ENCODE results near the gene EFCAB14. TPM values are rescaled to one million over a fixed set of nuclear protein-coding genes. Genes with fewer than 3 reads are reported as not detected.

EFCAB14 gene
- total and polyA plus RNA-seq, 2 of the 4 experiments (the other 2 are of a cell fraction), result 28.6 to 43.0 TPM

- Histone ChIP-seq H3K36me3 (ENCODE audit: control insufficient read depth, insufficient read depth, low read length) (no peaks in the 10 kb centered on the region), H3K4ac (ENCODE audit: low read depth, low read length) (no peak overlapping the region), H3K27me3 (ENCODE audit: control insufficient read depth, insufficient read depth, low read length) (no peaks in the 10 kb centered on the region), H3K4me3 (ENCODE audit: insufficient read depth, low read depth, low read length) (no peak overlapping the region), H3K27ac (ENCODE audit: insufficient read depth, low read length) (no peak overlapping the region), H3K14ac (replicated peaks; ENCODE audit: low read depth, low read length) (no peak overlapping the region), H2AK5ac (ENCODE audit: low read depth, low read length) (no peak overlapping the region), H3K56ac (ENCODE audit: extremely low read depth, insufficient read depth, low read length) (no peak overlapping the region), H3K4me1 (ENCODE audit: control insufficient read depth, insufficient read depth, low read length) (no peaks in the 10 kb centered on the region), H2BK15ac (ENCODE audit: low read depth, low read length) (no peak overlapping the region), H2BK120ac (ENCODE audit: low read depth, low read length) (no peak overlapping the region), H4K8ac (ENCODE audit: low read depth in 2 of 2, low read length in 2 of 2) (no peak overlapping the region), H3K9me3 (ENCODE audit: control insufficient read depth, insufficient read depth, low read length) (no peaks in the 10 kb centered on the region), H2AFZ (replicated peaks; ENCODE audit: low read length, poor library complexity) (no peak overlapping the region), H2AK9ac (replicated peaks; ENCODE audit: low read depth, low read length, poor library complexity) (no peak overlapping the region), H2BK20ac (ENCODE audit: low read depth, low read length) (no peak overlapping the region), H4K91ac (ENCODE audit: insufficient read depth, low read depth, low read length) (no peak overlapping the region), H3K23ac (ENCODE audit: low read depth, low read length) (no peak overlapping the region), H3K79me1 (ENCODE audit: low read depth in 1 of 2, low read length in 2 of 2) (no peaks in the 10 kb centered on the region), H3K18ac (ENCODE audit: low read depth, low read length) (no peak overlapping the region), H3K9ac (ENCODE audit: low read depth, low read length) (no peak overlapping the region), H4K5ac (ENCODE audit: low read depth, low read length) (no peak overlapping the region), H3K4me2 (ENCODE audit: low read depth, low read length) (no peak overlapping the region), H4K20me1 (ENCODE audit: insufficient read depth, low read length) (no peaks in the 10 kb centered on the region), H3K9me1 (ENCODE audit: insufficient read depth, low read length) (no peaks in the 10 kb centered on the region), H2BK5ac (ENCODE audit: low read depth, low read length, poor library complexity, severe bottlenecking) (no peak overlapping the region)
- ChIA-PET POLR2A (ENCODE audit: unreplicated experiment) (no interaction called here), CTCF (no interaction called here)
- ATAC-seq (ENCODE audit: low read depth) (no peak), DNase-seq (no peak)
- no TSS peak for BruUV-seq (replicated peaks)
- TF ChIP-seq RFX5 (IDR thresholded peaks at IDR 0.05; ENCODE audit: low read depth, low read length) (no peak), RCOR1 (IDR thresholded peaks at IDR 0.05; ENCODE audit: insufficient replicate concordance, low read length) (no peak), CEBPB (IDR thresholded peaks at IDR 0.05; ENCODE audit: low read depth, low read length) (peak; percentile 60; the same call in 1 of the 2 replicates)
- in situ Hi-C loops (cut with MboI; ENCODE audit: low sequenced_read_pairs), result no loop called here
- intact Hi-C loops (cut with micrococcal nuclease), result no loop called here
- dilution Hi-C loops (cut with HindIII; ENCODE audit: low sequenced_read_pairs, unreplicated experiment), result no loop called here
- WGBS, 2 experiments (ENCODE audit: extremely low coverage in 2 of 2, insufficient read length in 1 of 2), result 20% methylated on average over 1 of the region's 7 CpGs; no CpG with 5 or more reads in 1 of the 2 experiments
Observed at GRCh38 chr1:46749921-46750404, 31.0 kb upstream of the EFCAB14 start.

Data from IMR-90 (cell line).